Urinary bladder (tissue), 4 donors: Measurements from ENCODE around the gene PCDHGB2. TPM values are rescaled to one million over a fixed set of nuclear protein-coding genes. Genes with fewer than 3 reads are reported as not detected.
"Not testable (repeated sequence)": the region's sequence is repeated elsewhere in the genome, so short reads cannot be mapped to it uniquely, and the experiment has no call there.

Experiments used
- DNase-seq: peaks from one replicate; pipeline ENCODE4 v3.0.0-alpha.2; 2015; ENCODE audit errors: extremely low spot score
- H3K27ac ChIP-seq: one replicate; pipeline ENCODE4 v1.5.1; 2013; ENCODE audit warnings: low read depth, mild to moderate bottlenecking, moderate library complexity
- H3K36me3 ChIP-seq: one replicate; pipeline ENCODE4 v1.6.1; 2013; ENCODE audit warnings: mild to moderate bottlenecking, moderate library complexity; ENCODE audit not compliant: insufficient read depth
- H3K4me1 ChIP-seq: one replicate; pipeline ENCODE4 v1.6.1; 2013; ENCODE audit warnings: mild to moderate bottlenecking, moderate library complexity; ENCODE audit not compliant: insufficient read depth
- H3K4me3 ChIP-seq: one replicate; pipeline ENCODE4 v1.5.1; 2013; ENCODE audit warnings: low read depth, low read length
- WGBS: extraction: QIAGEN DNeasy Blood & Tissue Kit; methylation state at CpG from one replicate; pipeline ENCODE4 v1.1.7; 2013; 5-methylcytosine and 5-hydroxymethylcytosine counted together
- polyA plus RNA-seq: library from polyadenylated mRNA; stranded (reverse); fragments of 200-250 nt; gene quantifications from one replicate; pipeline ENCODE4 v1.2.3, GENCODE V29; 2013
- total RNA-seq: library from RNA; depleted of rRNA; stranded (reverse); fragments of >200 nt; gene quantifications from one replicate; pipeline ENCODE4 v1.2.3, GENCODE V29; 2014
- donor health status: healthy with polysubstance abuse.
- donor health status: healthy.

PCDHGB2 gene
- total and polyA plus RNA-seq, 2 donors: 2.2 to 7.9 TPM

DNA sequence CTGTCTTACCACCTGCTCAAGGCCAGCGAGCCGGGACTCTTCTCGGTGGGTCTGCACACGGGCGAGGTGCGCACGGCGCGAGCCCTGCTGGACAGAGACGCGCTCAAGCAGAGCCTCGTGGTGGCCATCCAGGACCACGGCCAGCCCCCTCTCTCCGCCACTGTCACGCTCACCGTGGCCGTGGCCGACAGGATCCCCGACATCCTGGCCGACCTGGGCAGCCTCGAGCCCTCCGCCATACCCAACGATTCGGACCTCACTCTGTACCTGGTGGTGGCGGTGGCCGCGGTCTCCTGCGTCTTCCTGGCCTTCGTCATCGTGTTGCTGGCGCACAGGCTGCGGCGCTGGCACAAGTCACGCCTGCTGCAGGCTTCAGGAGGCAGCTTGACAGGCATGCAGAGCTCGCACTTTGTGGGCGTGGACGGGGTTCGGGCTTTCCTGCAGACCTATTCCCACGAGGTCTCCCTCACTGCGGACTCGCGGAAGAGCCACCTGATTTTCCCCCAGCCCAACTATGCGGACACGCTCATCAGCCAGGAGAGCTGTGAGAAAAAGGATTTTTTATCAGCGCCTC is 18.9 kb upstream of the PCDHGB2 start:
- not testable (repeated sequence) for H3K36me3 ChIP-seq, H3K4me3 ChIP-seq, H3K4me1 ChIP-seq, H3K27ac ChIP-seq, DNase-seq
- 65% methylated on average over 45 of the region's 45 CpGs for WGBS

DNA sequence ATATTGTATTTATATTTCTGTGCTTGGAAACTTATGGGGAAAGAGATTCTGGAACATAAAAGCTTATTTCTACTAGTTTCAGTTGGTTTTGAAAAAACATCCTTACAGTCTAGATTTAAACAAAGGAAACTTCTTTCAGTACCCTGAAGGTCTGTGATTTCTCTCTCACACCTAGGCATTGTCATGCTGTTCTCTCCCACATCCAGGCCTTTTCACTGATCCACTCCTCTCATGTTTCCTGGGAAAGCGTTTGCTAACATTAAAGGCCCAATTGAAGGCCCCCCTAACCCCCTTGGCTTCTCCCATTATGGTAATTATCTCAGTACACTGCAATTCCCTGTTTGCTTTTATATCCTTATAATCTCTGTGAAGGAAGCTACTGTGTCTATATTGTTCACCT is 17.0 kb upstream of the PCDHGB2 start:
- no peak for DNase-seq
- 16% methylated on average over 1 of the region's 1 CpG for WGBS
- Histone ChIP-seq H3K27ac (no peak overlapping the region), H3K4me3 (no peak overlapping the region), H3K4me1 (no peaks in the 10 kb centered on the region), H3K36me3 (no peaks in the 10 kb centered on the region)

DNA sequence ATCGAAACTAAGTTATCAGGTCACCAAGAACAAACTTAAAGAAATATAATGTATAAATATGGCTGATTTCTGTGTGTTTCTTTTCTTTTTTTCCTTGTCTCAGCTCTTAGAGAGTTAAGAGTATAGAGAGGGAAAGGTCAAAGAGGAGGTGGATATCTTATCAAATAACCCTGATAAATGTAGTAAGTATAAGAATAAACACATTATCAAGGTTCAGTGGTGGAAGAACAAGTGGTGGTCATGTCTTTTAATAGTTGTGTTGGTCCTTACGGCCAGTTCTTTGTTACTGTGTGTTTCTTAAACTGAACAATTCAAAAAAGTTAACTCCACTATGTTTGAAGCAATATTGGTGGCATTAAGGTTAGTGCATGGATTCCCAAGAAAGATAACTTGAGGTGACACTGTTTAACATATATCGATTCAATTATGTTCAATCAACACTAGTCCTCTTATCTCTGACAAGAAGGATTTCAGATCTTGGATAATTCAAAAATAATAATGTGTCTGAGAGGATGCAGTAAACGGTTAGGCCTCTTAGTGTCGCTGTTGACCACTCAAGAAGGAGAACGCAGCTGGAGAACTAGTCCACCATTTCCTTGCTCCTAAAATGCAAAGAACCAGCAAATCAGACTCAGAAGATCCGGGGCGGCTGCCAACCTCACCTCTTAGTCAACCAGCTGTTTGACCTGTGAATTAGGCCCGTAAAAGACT is 16.4 kb upstream of the PCDHGB2 start, which contains the start of gene PCDHGA3:
PCDHGA3 (plus strand) TSS at position 588 of the 711 bp plus-strand sequence. CDS start 205 bp downstream, outside the sequence.
- no peaks in the 10 kb centered on the region for H3K4me1 ChIP-seq
- DNase-seq: no peak
- no peak within 1 kb of the TSS for H3K27ac ChIP-seq
- H3K4me3 ChIP-seq: peak within 1 kb of the TSS; percentile 30
- WGBS: 25% methylated on average over 9 of the region's 9 CpGs
- H3K36me3 ChIP-seq: no peaks in the 10 kb centered on the region

DNA sequence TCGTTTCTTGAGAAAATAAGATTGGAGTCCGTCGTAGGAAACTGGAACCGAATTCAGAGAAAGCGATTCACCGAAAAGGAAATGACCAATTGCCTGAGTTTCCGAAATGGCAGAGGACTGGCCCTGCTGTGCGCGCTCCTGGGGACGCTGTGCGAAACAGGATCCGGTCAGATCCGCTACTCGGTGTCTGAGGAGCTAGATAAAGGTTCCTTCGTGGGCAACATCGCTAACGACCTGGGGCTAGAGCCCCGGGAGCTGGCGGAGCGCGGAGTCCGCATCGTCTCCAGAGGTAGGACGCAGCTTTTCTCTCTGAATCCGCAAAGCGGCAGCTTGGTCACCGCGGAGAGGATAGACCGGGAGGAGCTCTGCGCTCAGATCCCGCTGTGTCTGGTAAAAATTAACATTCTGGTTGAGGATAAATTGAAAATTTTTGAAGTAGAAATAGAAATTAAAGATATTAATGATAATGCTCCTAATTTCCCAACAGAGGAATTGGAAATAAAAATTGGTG is 15.8 kb upstream of the PCDHGB2 start:
- no peak overlapping the region for H3K27ac ChIP-seq
- DNase-seq: no peak
- H3K4me3 ChIP-seq: peak overlapping the region; percentile 30
- H3K4me1 ChIP-seq: no peaks in the 10 kb centered on the region
- 21% methylated on average over 31 of the region's 31 CpGs for WGBS
- no peaks in the 10 kb centered on the region for H3K36me3 ChIP-seq

DNA sequence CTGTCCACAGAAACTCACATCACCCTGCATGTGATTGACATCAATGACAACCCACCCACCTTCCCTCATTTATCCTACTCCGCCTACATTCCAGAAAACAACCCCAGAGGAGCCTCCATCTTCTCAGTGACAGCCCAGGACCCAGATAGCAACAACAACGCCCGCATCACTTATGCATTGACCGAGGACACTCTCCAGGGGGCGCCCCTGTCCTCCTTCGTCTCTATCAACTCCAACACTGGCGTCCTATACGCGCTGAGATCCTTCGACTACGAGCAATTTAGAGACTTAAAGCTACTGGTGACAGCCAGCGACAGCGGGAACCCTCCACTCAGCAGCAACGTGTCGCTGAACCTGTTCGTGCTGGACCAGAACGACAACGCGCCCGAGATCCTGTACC is 14.5 kb upstream of the PCDHGB2 start:
- H3K36me3 ChIP-seq: no peaks in the 10 kb centered on the region
- WGBS: 34% methylated on average over 20 of the region's 20 CpGs
- DNase-seq: no peak

DNA sequence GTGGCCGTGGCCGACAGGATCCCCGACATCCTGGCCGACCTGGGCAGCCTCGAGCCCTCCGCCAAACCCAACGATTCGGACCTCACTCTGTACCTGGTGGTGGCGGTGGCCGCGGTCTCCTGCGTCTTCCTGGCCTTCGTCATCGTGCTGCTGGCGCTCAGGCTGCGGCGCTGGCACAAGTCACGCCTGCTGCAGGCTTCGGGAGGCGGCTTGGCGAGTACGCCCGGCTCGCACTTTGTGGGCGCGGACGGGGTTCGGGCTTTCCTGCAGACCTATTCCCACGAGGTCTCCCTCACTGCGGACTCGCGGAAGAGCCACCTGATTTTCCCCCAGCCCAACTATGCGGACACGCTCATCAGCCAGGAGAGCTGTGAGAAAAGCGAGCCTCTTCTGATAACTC is 13.8 kb upstream of the PCDHGB2 start:
- 45% methylated on average over 25 of the region's 35 CpGs for WGBS
- H3K36me3 ChIP-seq, H3K4me1 ChIP-seq, H3K27ac ChIP-seq, H3K4me3 ChIP-seq, DNase-seq: not testable (repeated sequence)

More for the DNA sequence above, 14.5 kb upstream of the PCDHGB2 start:
- no peak overlapping the region for H3K4me3 ChIP-seq
- no peaks in the 10 kb centered on the region for H3K4me1 ChIP-seq
- H3K27ac ChIP-seq: no peak overlapping the region

DNA sequence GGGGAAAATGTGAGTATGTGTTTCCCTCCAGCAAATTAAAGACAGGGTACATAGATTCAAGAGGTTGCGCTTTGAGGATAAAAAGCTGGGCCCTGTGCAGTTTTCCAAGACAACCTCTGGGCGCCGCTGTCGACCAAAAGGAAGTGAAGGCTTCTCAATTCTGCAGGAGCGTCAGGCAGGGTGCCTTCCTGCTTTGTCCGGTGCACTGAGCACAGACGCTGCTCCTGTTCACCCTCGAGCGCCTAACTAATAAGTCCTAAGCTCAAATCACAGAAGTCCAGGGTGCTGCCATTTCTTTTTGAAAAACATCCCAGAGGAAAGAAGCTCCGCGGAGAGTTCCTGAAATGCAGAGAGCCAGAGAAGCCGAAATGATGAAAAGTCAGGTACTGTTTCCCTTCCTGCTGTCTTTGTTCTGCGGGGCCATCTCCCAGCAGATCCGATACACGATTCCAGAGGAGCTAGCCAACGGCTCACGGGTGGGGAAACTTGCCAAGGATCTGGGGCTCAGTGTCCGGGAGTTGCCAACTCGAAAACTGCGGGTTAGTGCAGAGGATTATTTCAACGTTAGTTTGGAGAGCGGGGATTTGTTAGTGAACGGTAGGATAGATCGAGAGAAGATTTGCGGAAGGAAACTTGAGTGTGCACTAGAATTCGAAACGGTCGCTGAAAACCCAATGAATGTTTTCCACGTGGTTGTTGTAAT is 9.7 kb upstream of the PCDHGB2 start, which contains the start of gene PCDHGB1:
PCDHGB1 (plus strand) TSS at position 183 of the 703 bp plus-strand sequence; CDS start at position 345, 162 bp downstream.
- no peak within 1 kb of the TSS for H3K4me3 ChIP-seq
- no peak for DNase-seq
- 26% methylated on average over 29 of the region's 29 CpGs for WGBS
- H3K27ac ChIP-seq: no peak within 1 kb of the TSS
- no peaks in the 10 kb centered on the region for H3K4me1 ChIP-seq
- H3K36me3 ChIP-seq: no peaks in the 10 kb centered on the region

DNA sequence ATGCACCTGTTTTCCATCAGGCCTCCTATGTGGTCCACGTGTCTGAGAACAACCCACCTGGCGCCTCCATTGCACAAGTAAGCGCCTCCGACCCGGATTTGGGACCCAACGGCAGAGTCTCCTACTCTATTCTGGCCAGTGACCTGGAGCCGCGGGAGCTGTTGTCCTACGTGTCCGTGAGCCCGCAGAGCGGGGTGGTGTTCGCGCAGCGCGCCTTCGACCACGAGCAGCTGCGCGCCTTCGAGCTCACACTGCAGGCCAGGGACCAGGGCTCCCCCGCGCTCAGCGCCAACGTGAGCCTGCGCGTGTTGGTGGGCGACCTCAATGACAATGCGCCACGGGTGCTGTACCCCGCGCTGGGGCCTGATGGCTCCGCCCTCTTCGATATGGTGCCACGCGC is 8.2 kb upstream of the PCDHGB2 start:
- DNase-seq: no peak
- no peak overlapping the region for H3K4me3 ChIP-seq
- 33% methylated on average over 32 of the region's 36 CpGs for WGBS
- H3K4me1 ChIP-seq: no peaks in the 10 kb centered on the region
- no peaks in the 10 kb centered on the region for H3K36me3 ChIP-seq
- no peak overlapping the region for H3K27ac ChIP-seq

DNA sequence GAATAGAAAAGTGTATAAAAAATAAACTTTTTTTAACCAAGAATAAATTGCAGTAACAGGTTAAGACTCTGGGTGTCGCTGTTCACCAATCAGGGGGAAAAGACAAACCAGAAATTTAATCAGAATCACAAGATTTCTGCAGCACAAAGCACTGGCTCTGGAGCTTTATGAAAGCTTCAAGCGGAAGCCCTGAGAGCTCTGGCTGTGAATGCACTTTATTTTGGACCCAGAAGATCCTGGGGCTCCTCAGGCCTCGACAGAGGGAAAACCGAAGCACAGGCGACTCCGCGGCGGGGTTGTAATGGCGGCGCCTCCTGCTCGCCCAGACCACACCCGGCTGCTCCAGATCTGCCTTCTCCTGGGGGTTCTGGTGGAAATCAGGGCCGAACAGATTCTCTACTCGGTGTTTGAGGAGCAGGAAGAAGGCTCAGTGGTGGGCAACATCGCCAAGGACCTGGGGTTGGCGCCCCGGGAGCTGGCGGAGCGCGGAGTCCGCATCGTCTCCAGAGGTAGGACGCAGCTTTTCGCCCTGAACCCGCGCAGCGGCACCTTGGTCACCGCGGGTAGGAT is 4.8 kb upstream of the PCDHGB2 start, which contains the start of gene PCDHGA4:
PCDHGA4 (plus strand) TSS at position 122 of the 570 bp plus-strand sequence; CDS start at position 209, 87 bp downstream.
- Histone ChIP-seq H3K27ac (no peak within 1 kb of the TSS), H3K4me1 (no peaks in the 10 kb centered on the region), H3K4me3 (peak within 1 kb of the TSS; percentile 10), H3K36me3 (no peaks in the 10 kb centered on the region)
- 14% methylated on average over 29 of the region's 29 CpGs for WGBS
- DNase-seq: no peak

DNA sequence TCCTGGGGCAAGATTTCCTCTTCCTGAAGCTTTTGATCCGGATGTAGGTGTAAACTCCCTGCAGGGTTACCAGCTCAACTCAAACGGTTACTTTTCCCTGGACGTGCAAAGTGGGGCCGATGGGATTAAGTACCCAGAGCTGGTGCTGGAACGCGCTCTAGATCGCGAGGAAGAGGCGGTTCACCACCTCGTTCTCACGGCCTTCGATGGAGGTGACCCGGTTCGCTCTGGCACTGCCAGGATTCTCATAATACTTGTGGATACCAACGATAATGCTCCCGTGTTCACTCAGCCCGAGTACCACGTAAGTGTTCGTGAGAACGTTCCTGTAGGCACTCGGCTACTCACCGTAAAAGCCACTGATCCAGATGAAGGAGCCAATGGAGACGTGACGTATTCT is 4.2 kb upstream of the PCDHGB2 start:
- H3K4me1 ChIP-seq: no peaks in the 10 kb centered on the region
- no peak overlapping the region for H3K4me3 ChIP-seq
- WGBS: 49% methylated on average over 24 of the region's 24 CpGs
- DNase-seq: no peak
- H3K27ac ChIP-seq: no peak overlapping the region
- no peaks in the 10 kb centered on the region for H3K36me3 ChIP-seq

DNA sequence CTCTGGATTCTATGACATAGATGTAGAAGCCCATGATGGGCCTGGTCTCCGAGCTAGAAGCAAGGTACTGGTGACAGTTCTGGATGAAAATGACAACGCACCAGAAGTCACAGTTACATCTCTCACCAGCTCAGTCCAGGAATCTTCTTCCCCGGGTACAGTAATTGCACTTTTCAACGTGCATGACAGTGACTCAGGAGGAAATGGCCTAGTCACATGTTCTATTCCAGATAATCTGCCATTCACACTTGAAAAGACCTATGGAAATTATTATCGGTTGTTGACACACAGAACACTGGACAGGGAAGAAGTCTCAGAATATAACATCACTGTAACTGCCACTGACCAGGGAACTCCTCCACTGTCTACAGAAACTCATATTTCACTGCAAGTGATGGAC is 3.7 kb upstream of the PCDHGB2 start:
- no peak overlapping the region for H3K27ac ChIP-seq
- H3K4me3 ChIP-seq: no peak overlapping the region
- no peak for DNase-seq
- H3K36me3 ChIP-seq: no peaks in the 10 kb centered on the region
- 75% methylated on average over 5 of the region's 5 CpGs for WGBS
- H3K4me1 ChIP-seq: no peaks in the 10 kb centered on the region

DNA sequence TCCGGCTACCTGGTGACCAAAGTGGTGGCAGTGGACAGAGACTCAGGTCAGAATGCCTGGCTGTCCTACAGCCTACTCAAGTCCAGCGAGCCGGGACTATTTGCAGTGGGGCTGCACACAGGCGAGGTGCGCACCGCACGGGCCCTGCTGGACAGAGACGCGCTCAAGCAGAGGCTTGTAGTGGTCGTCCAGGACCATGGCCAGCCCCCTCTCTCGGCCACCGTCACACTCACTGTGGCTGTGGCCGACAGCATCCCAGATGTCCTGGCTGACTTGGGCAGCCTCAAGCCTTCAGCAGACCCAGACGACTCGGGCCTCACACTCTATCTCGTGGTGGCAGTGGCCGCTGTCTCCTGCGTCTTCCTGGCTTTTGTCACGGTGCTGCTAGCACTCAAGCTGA is 2.8 kb upstream of the PCDHGB2 start:
- H3K36me3 ChIP-seq: no peaks in the 10 kb centered on the region
- WGBS: 49% methylated on average over 19 of the region's 19 CpGs
- DNase-seq: no peak
- H3K27ac ChIP-seq: no peak overlapping the region
- H3K4me1 ChIP-seq: no peaks in the 10 kb centered on the region
- H3K4me3 ChIP-seq: no peak overlapping the region

DNA sequence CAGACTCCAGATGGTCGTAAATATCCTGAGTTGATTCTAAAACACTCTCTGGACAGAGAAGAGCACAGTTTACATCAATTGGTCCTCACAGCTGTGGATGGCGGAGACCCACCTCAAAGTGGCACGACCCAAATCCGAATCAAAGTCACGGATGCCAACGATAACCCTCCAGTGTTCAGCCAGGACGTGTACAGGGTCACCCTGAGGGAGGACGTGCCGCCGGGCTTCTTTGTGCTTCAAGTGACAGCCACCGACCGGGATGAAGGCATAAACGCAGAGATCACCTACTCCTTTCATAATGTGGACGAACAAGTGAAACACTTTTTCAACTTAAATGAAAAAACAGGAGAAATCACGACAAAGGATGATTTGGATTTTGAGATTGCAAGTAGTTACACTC is 891 bp downstream of the PCDHGB2 start:
- 32% methylated on average over 15 of the region's 15 CpGs for WGBS
- Histone ChIP-seq H3K4me3 (no peak overlapping the region), H3K4me1 (no peaks in the 10 kb centered on the region), H3K27ac (no peak overlapping the region), H3K36me3 (no peaks in the 10 kb centered on the region)
- no peak for DNase-seq
